AML-193 (cell line): ENCODE data around the gene SMARCC1.
A peak's percentile ranks its signal among the peaks of the same experiment; 100 is the strongest.
"Not testable (repeated sequence)": the region's sequence is repeated elsewhere in the genome, so short reads cannot be mapped to it uniquely, and the experiment has no call there.

Experiments used
- DNase-seq, 2 experiments: peaks; one replicate each; lab custom pipeline; 2025; lab: John Stamatoyannopoulos, UW

The SMARCC1 gene

DNA sequence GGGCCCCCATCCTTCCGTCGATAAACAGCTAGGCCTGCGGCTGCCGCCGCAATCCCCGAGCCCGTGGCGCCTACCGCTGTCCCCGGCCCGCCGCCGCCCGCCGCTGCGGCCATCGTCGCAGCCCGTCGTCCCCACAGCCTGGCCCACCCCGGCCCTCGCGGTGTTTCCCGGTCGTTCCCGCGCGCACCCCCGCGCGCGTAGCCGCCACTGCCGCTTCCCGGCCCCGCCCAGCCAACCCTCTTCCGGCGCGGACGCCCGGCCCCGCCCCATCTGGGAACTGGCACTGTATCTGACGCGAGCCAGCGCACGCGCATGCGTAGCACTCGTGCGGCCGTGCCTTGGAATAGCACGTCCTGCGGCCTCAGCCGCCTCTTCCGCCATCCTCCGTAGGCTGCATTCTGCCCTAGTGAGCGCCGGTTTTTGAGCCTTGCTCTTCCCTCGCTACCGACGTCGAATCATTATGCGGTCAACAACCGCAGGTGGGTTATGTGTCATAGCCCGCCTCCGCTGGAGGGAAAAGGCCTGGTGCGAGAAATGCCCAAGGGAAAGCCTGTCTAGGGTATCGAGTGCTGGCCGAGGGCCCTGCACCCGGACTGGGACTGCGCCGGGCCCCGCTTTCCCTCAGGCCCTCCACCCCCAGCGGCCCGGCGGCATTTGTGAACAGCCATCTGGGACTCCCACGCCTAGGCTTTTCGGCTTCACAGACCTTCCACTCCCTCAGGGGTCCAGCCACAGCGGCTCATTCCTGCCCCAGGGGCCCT lies at the start of gene SMARCC1:
TSS of gene SMARCC1 (minus strand) at position 209 of the 761 bp plus-strand sequence. CDS start at position 113, 96 bp downstream.
- peak; percentile 97 for DNase-seq

DNA sequence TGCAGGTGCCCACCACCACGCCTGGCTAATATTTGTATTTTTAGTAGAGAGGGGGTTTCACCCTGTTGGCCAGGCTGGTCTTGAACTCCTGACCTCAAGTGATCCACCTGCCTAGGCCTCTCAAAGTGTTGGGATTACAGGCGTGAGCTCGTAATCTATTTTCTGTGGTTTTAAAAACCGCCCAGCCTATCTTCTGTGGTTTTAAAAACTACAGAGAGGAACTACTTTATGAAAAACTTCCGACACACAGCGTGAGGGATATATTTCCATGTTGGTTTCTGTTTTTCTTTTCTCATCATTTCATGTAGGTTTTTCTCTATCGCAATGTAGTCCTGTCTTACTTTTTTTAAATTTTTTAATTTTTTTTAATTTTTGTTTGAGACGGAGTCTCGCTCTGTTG lies 47.8 kb upstream of the SMARCC1 start:
- DNase-seq, result not testable (repeated sequence)

DNA sequence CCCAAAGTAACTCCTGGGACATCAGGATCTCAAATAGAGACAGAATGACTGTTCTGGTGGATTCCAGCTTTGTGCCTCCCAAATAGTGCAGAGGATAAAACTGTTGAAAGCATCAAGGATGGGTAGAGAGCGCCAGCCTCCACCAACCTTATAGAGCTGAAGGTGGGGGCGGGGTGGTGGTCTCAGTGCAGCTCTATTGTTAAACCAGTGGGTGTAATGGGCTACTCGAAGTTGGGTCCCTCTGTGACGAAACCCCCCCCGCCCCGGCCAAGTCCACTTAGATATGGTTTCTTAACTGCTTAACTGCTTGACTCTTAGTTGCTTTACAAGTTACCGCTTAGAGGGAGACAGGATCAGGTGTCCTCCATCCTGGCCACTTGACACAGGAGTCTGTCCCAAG lies 43.9 kb upstream of the SMARCC1 start:
- no peak for DNase-seq

DNA sequence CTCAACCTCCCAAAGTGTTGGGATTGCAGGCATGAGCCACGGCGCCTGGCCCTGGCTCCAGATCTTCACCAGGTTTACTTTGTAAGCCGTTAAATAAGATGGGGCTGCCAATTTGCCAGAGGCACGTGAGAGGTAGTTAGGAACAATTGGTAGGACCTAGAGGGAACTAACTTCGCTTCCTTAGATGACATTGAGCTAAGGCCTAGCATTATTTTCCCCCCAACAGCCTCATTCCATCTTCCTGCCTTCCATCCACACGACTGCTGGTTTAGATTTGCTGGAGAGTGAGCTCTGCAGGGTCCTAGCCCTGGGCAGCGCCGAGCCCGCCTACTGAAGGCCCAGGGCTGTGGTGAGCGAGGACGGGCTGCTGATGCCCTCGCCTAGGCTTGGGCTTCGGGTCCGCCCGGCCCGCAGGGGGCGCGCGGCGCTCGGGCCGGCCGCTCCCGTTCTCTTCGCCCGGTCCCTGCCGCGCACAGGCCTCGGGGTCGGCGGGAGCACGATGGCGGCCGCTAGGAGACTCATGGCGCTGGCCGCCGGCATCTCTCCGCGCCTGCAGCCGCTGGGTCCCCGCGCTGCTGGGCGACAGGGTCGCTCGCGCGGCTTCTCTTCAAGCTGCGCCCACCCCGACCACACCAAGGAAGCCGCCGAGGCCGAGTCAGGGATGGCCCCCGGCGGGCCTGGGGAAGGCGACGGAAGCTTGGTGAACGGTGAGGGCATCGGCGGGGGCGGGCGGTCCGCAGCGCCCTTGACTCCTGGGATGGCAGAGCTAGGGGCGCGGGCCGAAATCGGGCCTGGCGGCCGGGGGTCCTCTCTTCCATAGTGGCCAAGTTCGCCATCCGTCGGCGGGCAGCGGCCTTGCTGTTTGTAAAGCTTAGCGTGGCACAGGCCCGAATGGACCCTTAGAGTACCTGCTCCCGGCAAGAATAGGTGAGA lies 43.1 kb upstream of the SMARCC1 start:
- peak; percentile 86 to 90 for DNase-seq

DNA sequence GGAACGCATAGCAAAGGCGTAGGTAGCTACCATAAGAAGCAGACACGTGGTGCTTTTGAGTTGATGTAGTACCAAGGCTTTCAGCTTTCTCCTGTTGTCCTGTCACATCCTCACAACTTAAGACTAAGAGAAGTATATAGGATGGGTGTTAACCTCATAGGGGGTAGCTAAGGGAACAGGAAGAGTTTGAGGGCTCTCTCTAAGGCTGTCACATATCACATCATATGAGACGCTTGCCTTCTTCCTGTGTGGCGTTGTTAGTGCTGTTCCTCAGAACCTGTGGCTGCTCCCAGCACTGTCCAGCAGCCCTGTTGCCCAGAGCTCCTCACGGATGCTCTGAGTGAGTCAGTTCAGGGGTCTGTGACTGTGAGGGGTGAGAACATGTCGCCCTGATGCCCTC lies 35.9 kb upstream of the SMARCC1 start:
- DNase-seq, result no peak

DNA sequence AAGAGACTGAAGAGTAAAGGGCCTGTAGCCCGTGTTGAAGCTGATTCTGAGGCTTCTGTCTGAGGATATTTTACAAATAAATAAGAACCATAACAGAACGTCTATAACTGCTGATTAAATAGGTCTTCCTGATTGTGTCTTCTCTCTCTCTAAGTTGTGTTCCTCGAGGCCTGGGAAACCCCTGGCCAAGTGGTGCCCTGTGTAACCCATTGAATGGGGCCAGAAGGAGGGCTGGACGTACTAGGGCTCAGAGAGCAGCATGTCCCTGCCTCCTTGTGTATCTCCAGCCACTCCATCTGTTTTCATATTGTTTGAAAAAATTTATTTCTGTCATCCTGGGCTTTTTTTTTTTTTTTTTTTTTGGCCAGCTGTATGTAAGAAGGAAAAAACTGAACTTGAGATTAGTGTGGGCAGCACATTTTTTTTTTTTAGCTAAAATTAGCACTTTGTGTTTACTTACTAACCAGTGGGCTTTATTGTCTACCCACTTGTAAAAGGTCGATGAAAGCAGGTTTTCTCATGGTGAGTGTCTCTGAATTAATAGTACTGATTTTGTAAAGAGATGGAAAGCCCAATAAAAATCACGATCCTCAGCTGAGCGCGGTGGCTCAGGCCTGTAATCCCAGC lies 32.0 kb upstream of the SMARCC1 start:
- no peak for DNase-seq

DNA sequence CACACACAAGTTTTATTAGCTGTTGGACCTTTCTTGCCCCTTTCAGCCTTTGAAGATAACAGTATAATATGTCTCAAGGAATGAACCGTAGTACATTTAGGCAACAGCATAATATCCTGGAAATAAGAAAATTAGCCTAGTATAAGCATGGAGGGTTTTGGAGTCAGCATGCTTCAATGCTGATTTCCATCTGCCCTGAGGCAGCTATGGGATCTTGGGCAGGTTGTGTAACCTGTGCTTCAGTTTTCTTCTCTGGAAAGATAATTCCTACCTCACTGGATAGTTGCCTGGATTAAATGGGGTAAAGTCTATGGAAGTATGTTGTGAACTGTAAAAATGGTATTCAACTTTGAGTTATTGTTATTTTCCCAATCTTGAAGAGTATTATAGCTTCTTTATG lies 22.9 kb upstream of the SMARCC1 start:
- DNase-seq, result no peak

DNA sequence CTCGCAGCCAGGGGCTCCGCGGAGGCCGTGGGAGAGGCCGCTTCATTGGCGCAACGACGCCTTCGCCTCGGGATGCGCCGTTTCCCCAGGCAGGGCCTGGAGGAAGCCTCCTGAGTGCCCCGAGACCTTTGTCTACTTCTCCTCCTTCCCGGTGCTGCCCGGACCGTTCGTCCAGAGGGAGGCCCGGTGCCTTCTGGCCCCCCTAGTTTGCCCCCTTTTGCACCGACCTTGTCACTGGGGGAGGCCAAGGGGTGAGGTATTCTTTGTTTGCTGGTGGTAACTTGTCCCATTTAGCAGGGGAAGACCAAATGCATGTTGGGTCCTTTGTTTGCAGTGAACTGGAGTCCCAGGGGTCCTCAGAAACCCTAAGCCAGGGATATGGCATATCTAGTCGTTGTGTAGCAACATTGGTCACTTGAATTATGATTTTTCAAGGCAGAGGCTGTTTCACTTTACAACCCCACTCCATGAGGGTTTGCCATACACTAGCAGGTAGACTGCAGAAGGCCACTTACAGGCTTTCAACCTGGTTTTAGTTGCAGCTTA lies 21.9 kb upstream of the SMARCC1 start:
- DNase-seq, result peak in 1 of 2 experiments; percentile 54

DNA sequence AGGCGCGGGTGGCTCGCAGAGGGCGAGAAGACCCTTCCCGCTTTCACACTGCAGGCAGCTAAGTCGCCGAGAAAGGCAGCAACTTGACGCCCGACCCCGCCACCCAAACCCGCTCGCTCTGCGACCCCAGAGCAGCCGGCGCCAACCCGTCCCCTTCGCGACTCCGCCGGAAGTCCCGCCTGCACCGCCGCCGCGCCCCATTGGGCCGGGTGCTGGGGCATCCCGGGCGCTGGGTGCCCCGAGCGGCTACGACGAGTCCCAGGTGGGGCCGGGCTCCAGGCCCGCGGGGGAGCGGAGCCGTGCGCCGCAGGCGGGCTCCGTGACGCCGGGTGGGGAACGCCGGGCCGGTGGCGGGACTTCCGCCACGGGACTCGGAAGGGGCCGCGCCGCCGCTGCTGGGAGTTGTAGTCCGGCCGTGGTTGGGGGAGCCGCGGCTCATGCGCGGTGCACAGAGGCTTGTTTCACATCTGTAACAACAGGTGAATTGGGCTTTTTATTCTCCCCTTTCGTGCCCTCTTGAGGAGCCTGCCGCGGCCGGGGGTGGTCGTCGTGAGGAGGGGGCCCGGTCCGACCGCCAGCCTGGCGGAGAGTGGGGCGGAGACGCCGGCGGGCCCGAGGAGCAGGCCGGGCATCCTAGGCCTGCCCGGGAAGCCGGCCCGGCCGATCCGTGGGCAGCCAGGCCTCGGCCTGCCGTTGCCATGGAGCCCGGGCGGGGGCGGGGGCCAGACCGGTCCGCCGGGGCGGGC lies 21.2 kb upstream of the SMARCC1 start, which contains the start of gene DHX30:
TSS of gene DHX30 (plus strand) at position 405 of the 746 bp plus-strand sequence. CDS start 7,546 bp downstream, outside the sequence.
- DNase-seq, result peak; percentile 72 to 85

DNA sequence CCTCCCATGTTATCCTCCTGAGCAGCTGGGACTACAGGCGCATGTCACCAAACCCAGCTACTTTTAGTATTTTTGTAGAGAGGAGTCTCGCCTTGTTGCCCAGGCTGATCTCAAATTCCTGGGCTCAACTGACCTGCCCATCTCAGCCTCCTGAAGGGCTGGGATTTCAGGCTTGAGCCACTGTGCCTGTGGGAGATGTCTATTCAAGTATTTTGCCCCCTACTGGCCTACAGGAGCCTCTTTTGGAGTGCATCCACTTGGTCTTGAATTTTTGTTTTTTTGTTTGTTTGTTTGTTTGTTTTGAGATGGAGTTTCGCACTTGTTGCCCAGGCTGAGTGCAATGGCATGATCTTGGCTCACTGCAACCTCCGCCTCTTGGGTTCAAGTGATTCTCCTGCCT lies 18.0 kb upstream of the SMARCC1 start:
- DNase-seq, result peak; percentile 35 to 52

DNA sequence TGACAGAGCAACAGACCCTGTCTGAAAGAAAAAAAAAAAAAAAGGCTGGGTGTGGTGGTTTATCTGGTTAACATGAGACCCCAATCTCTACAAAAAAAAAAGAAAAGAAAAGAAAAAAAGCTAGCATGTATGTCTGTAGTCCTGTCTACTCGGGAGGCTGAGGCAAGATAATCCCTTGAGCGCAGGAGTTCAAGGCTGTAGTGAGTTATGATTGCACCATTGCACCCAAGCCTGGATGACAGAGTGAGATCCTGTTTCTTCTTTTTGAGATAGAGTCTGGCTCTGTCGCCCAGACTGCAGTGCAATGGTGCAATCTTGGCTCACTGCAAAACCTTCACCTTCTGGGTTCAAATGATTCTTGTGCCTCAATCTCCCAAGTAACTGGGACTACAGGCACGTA lies 12.9 kb upstream of the SMARCC1 start:
- DNase-seq, result no peak

DNA sequence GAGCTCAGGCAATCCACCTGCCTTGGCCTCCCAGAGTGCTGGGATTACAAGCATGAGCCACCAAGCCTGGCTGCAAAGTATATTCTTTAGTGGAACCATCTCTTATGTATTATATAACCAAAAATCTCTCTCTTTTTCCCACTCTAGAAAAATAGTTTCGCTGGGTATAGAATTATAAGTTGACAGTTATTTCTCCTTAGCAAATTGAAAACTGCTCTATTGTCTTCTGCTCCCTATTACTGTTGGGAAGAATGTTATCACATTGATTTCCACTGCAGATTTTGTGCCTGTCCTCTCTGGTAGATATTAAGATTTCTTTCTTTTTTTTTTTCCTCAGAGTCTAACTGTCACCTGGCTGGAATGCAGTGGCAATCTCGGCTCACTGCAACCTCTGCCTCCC lies 11.0 kb upstream of the SMARCC1 start:
- no peak for DNase-seq

DNA sequence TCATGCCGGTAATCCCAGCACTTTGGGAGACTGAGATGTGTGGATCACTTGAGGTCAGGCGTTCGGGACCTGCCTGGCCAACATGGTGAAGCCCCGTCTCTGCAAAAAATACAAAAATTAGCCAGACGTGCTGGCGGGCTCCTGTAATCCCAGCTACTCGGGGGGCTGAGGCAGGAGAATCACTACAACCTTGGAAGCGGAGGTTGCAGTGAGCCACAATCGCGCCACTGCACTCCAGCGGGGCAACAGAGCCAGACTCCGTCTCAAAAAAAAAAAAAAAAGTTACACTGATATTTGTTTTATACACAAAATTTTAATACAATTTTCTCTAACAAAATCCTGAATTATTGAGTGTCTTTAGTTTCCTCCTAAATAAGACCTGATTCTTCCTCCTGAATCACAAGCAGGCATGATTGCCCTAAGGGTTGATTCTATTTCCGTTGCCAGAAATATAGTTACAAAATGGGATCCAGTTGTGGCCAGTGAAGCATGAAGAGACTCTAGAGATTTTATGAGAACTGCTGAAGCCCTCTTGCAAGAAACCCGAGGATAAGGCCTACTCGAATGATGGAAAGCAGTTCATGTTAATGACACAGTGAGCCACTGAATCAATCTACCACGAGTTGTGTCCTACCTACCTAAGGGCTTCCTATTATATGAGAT lies 9.6 kb upstream of the SMARCC1 start:
- DNase-seq, result no peak

DNA sequence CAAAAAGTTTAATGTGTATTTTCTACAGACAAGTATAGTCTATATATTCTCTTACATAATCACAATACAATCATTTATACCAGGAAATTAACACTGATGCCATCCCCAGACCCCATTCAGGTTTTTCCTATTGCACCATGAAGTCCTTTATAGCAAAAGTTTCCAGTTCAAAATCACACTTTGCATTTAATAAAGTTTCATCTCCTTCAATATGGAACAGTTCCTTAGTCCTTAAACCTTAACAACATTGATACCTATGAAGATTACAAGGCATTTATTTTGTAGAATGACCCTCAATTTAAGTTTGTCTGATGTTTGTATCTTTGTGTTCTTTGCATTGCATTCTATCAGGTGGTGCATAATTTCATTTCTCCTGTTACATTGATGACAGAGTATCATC lies 2.0 kb upstream of the SMARCC1 start:
- no peak for DNase-seq

DNA sequence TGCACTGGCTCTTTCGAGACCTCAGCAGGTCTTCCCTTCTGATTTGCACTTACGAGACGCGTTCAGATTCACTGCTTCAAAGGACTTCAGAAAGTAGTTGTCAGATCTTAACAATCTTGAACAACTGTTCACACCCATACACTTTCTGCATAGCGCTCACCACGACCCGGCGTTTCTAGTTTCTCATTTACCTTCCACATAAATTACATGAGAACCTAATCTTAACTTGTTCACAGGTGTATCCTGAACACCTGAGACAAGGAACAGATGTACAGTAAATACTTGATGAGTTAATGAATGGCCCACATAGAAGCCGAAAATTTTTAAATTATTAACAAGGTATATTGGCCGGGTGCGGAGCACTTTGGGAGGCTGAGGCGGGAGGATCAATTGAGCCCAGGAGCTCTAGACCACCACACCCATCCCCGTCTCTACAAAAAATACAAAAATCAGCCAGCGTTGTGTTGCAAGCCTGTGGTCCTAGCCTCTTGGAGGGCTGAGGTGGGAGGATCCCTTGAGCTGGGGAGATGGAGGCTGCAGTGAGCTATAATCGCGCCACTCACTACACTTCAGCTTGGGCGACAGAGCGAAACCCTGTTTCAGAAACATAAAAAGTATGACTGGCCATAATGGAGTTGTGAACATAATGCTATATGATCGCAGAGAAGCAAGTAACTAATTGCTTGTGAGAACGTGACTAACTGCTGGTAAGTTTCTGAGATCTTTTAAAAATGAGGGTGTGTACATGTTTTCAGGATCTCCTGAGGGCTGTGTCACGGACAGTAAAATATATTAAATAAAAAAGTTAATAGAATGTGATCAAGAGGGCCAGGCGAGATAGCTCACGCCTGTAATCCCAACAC lies 984 bp upstream of the SMARCC1 start:
- no peak for DNase-seq

DNA sequence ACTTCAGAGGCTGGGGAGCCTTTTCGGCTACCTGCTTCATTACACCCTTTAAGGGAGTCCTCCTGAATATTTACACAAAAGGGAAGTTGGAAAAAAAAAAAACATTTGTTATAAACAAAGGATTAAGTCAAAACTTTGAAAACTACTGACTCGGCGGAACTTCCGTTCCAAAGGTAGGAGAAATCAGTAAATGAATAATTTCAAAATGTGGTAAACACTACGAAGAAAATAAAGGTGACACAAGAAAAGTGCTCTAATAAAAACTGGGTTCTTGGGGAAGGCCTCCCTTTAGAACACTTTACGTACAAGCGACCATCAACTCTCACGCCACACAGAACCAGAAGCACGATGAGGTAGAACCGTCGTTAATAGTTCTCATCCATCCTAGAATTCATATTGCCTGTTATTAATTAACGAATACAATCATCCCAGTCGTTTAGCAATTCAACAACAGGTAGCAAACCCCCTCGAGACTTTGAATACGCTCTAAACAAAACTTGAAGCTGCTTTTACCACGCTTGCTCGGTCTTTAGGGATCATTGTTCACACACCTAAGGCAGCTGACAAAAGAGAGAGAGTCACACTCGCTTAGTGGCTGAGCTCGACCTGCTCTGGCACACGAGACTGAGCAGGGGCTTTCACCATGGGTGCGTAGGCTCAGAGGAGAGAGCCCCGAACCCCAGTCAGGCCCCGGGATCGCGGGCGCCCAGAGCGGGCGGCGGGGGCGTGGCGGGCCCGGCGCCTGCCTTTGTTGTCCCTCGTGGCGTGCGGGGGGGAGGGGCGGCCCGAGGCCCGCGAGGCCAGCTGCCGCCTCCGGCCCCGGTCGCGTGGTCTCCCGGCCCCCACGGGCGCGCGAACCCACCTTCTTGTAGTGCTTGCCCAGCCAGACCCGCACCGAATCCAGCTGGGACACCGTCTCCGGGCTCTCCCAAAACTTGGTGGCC lies 680 bp downstream of the SMARCC1 start:
- peak; percentile 30 to 52 for DNase-seq

DNA sequence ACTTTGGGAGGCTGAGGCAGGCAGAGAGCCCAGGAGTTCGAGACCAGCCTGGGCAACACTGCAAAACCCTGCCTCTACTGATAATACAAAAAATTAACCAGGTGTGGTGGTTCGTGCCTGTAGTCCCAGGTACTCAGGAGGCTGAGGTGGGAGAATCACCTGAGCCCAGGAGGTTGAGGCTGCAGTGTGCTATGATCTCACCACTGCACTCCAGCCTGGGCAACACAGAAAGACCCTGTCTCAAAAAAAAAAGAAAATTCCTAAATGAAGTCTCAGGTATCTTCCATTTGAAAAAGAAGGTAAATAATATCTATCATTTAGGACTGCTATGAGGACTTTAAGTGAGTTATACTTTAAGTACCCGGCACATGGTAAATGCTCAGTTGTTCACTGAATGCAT lies 2.9 kb downstream of the SMARCC1 start:
- no peak for DNase-seq

DNA sequence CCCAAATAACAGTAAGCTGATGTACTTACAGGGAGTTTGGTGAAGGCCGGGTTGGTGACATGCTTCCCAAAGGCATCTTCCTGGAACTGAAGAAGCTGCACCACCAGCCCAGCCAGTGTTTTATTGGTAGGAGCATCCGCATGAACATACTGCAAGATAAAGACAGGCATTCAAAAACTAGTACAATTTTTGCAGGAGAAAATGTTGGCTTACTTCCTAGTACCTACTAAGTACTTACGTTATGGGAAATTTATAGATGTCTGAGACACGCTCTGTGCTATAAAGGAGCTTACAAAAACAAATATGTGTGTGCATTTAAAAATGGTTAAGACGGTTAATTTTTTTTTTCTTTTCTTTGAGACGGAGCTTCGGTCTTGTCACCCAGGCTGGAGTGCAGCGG lies 8.9 kb downstream of the SMARCC1 start:
- DNase-seq, result no peak

DNA sequence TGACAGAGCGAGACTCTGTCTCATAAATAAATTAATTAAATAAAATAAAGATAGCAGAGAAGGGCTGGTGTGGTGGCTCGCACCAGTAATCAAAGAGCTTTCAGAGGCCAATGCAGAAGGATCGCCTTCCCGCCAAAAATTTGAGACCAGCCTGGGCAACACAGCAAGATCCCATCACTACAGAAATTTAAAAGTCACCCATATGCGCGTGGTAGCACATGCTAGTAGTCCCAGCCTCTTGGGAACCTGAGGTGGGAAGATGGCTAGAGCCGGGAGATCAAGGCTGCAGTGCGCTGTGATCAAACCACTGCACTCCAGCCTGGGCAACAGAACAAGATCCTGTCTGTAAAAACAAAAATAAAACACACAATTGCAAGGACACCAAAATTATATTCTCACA lies 9.6 kb downstream of the SMARCC1 start:
- no peak for DNase-seq
